Naive thymus-derived CD4-positive, alpha-beta T cell (primary cell): ENCODE measurements around the gene HPS6. TPM values are rescaled to one million over a fixed set of nuclear protein-coding genes. Genes with fewer than 3 reads are reported as not detected.
"Not testable (repeated sequence)": the region's sequence is repeated elsewhere in the genome, so short reads cannot be mapped to it uniquely, and the experiment has no call there.

Experiments used
- ATAC-seq: fragments of 150-1000 bp; cut with Tn5 transposase; 2 replicates; pipeline ENCODE4 v1.10.0; 2021; ENCODE audit warnings: mild to moderate bottlenecking, moderate library complexity
- CTCF ChIA-PET: fragments of 350-600 bp; sonication (Branson Sonifier 250); formaldehyde crosslinking; loops from one replicate; lab custom pipeline; 2021; ENCODE audit warnings: antibody characterized with exemption; lab: Charles Lee
- POLR2A ChIA-PET: fragments of 350-600 bp; sonication (Branson Sonifier 250); formaldehyde crosslinking; loops from one replicate; lab custom pipeline; 2021; ENCODE audit warnings: antibody characterized with exemption, inconsistent platforms; lab: Charles Lee
- DNase-seq, 9 donors: peaks; one replicate each; pipeline versions ENCODE4 v3.0.0 to v3.0.0-alpha.2; 2020 to 2022; ENCODE audit warnings: mixed read lengths in 1 of 9
- H3K27ac ChIP-seq: one replicate; pipeline ENCODE4 v1.7.0; 2013; ENCODE audit warnings: mild to moderate bottlenecking, low read depth, low read length, moderate library complexity
- H3K27me3 ChIP-seq, 2 donors: one replicate each; pipeline ENCODE4 v1.7.0; 2013; ENCODE audit warnings: low read length in 2 of 2, mild to moderate bottlenecking in 2 of 2, moderate library complexity in 2 of 2; ENCODE audit not compliant: control insufficient read depth in 2 of 2, insufficient read depth in 2 of 2
- H3K36me3 ChIP-seq, 3 experiments: 1 replicate in 2 of 3; 2 replicates in 1 of 3; pipeline ENCODE4 v1.7.0; 2013; ENCODE audit warnings: low read length in 3 of 3, mild to moderate bottlenecking in 3 of 3, moderate library complexity in 1 of 3; ENCODE audit not compliant: insufficient read depth in 3 of 3, control insufficient read depth in 2 of 3
- H3K4me1 ChIP-seq, 2 donors: one replicate each; pipeline ENCODE4 v1.7.0; 2013; ENCODE audit warnings: low read length in 2 of 2, mild to moderate bottlenecking in 2 of 2, moderate library complexity in 1 of 2; ENCODE audit not compliant: control insufficient read depth in 2 of 2, insufficient read depth in 2 of 2
- H3K4me3 ChIP-seq: 2 replicates; pipeline ENCODE4 v1.7.0; 2013; ENCODE audit warnings: mild to moderate bottlenecking, low read length
- H3K9me3 ChIP-seq, 3 experiments: 1 replicate in 2 of 3; 2 replicates in 1 of 3; pipeline ENCODE4 v1.7.0; 2013; ENCODE audit warnings: low read length in 3 of 3; ENCODE audit not compliant: control insufficient read depth in 2 of 3
- H3K27ac Mint-ChIP-seq, 9 donors: one replicate each; pipeline ENCODE4 v1.8.0; 2020 to 2022; ENCODE audit warnings: mixed read lengths in 9 of 9, mild to moderate bottlenecking in 8 of 9, moderate library complexity in 5 of 9, inconsistent platforms in 2 of 9
- H3K27me3 Mint-ChIP-seq, 5 donors: one replicate each; pipeline ENCODE4 v1.8.0; 2021 to 2022; ENCODE audit warnings: mixed read lengths in 5 of 5, mild to moderate bottlenecking in 1 of 5
- H3K36me3 Mint-ChIP-seq, 5 donors: one replicate each; pipeline ENCODE4 v1.8.0; 2020 to 2022; ENCODE audit warnings: mixed read lengths in 5 of 5, mild to moderate bottlenecking in 3 of 5, inconsistent platforms in 1 of 5
- H3K4me1 Mint-ChIP-seq, 7 donors: one replicate each; pipeline ENCODE4 v1.8.0; 2020 to 2022; ENCODE audit warnings: mixed read lengths in 7 of 7, mild to moderate bottlenecking in 3 of 7, inconsistent platforms in 1 of 7
- H3K4me3 Mint-ChIP-seq, 10 donors: one replicate each; pipeline ENCODE4 v1.8.0; 2020 to 2022; ENCODE audit warnings: mild to moderate bottlenecking in 10 of 10, mixed read lengths in 10 of 10, moderate library complexity in 6 of 10, inconsistent platforms in 2 of 10
- H3K9me3 Mint-ChIP-seq, 11 donors: one replicate each; pipeline ENCODE4 v1.8.0; 2020 to 2022; ENCODE audit warnings: mixed read lengths in 11 of 11, mild to moderate bottlenecking in 4 of 11, inconsistent platforms in 1 of 11, moderate library complexity in 1 of 11
- intact Hi-C, 2 donors: fragments of 100-400 bp; cut with micrococcal nuclease; formaldehyde crosslinking; loops; one replicate each; pipeline ENCODE4 v1.15.1; 2023
- polyA plus RNA-seq, 2 donors: library from polyadenylated mRNA; unstranded; fragments of 300-500 nt; fragmentation: Illumina TruSeq; gene quantifications; one replicate each; pipeline ENCODE4 v1.2.3, GENCODE V29; 2021
- total RNA-seq, 6 experiments: library from RNA in 5 of 6; stranded (reverse) in 5 of 6; gene quantifications; 1 replicate in 5 of 6; 2 replicates in 1 of 6; pipeline ENCODE4 v1.2.3 and lab custom pipeline; 2021 to 2026

The HPS6 gene
- total and polyA plus RNA-seq, 7 experiments from 2014 or later = 12.1 to 29.9 (median 20.9) TPM

- POLR2A ChIA-PET = interaction anchor here (0.7 to 2.5 kb wide), 10 partner anchors 11 to 361 kb away, joined by 3 to 16 read pairs (median 3); partner anchors contain the start of genes HPS6 and PPRC1
- peak overlapping the region; percentile 92 for H3K4me3 ChIP-seq
- ATAC-seq = peak; percentile 0
Observed at GRCh38 chr10:102054881-102055646, 10.1 kb upstream of the HPS6 start.

GRCh38 chr10:102055647-102056419, 9.3 kb upstream of the HPS6 start, which contains the start of gene ARMH3:
TSS of gene ARMH3 (minus strand) at chr10:102056173. CDS start at chr10:102040114, 16,059 bp downstream.
- peak; percentile 72 to 90 (median 87) for DNase-seq
- peaks cover 25 to 50% (median 42%) of the 10 kb centered on the region in 7 donors for H3K4me1 Mint-ChIP-seq
- ChIA-PET POLR2A (interaction anchor here (0.7 to 2.5 kb wide), 9 partner anchors 10 to 361 kb away, joined by 3 to 16 read pairs (median 3); partner anchors contain the start of genes HPS6 and PPRC1), CTCF (interaction anchor here (0.6 kb wide), 2 partner anchors 20 to 889 kb away, joined by 3 read pairs; no protein-coding TSS in a partner anchor)
- H3K27ac ChIP-seq = peak within 1 kb of the TSS; percentile 87
- peaks cover 0 to 3% (median 0%) of the 10 kb centered on the region in 5 donors for H3K36me3 Mint-ChIP-seq
- H3K36me3 ChIP-seq = peaks cover 0 to 5% (median 0%) of the 10 kb centered on the region in 3 experiments
- peak within 1 kb of the TSS; percentile 89 to 98 (median 94) for H3K4me3 Mint-ChIP-seq
- H3K27me3 Mint-ChIP-seq = no peaks in the 10 kb centered on the region
- H3K27ac Mint-ChIP-seq = peak within 1 kb of the TSS; percentile 76 to 97 (median 92)
- peak within 1 kb of the TSS; percentile 92 for H3K4me3 ChIP-seq
- no peaks in the 10 kb centered on the region for H3K27me3 ChIP-seq
- peaks cover 18 to 20% of the 10 kb centered on the region in 2 donors for H3K4me1 ChIP-seq
- no peaks in the 10 kb centered on the region for H3K9me3 ChIP-seq
- intact Hi-C loops = loop anchor here (1.0 to 10.0 kb wide), 16 partner anchors 9 to 1021 kb away; partner anchors contain the start of genes HPS6 (in 2 of the 2), NOLC1 (in 2 of the 2), OGA (in 2 of the 2) and ACTR1A (in 1 of the 2)
- ATAC-seq = peak; percentile 98
- H3K9me3 Mint-ChIP-seq = no peaks in the 10 kb centered on the region

More at GRCh38 chr10:102054881-102055646, 10.1 kb upstream of the HPS6 start:
- H3K4me1 Mint-ChIP-seq = peaks cover 25 to 52% (median 42%) of the 10 kb centered on the region in 7 donors
- intact Hi-C loops = loop anchor here (5.0 to 10.0 kb wide), 6 partner anchors 172 to 1020 kb away; partner anchors contain the start of genes BTRC (in 1 of the 2), C10orf95 (in 1 of the 2), ELOVL3 (in 1 of the 2) and KCNIP2 (in 1 of the 2)
- H3K36me3 Mint-ChIP-seq, H3K27me3 Mint-ChIP-seq, DNase-seq, H3K9me3 Mint-ChIP-seq, H3K27me3 ChIP-seq, H3K9me3 ChIP-seq, H3K36me3 ChIP-seq: not testable (repeated sequence)
- peak overlapping the region; percentile 89 to 98 (median 94) for H3K4me3 Mint-ChIP-seq
- H3K27ac Mint-ChIP-seq = peak overlapping the region; percentile 75 to 96 (median 92)
- CTCF ChIA-PET = interaction anchor here (0.7 to 1.2 kb wide), 2 partner anchors 12 to 14 kb away, joined by 3 to 4 read pairs; no protein-coding TSS in a partner anchor
- H3K4me1 ChIP-seq = peaks cover 18 to 20% of the 10 kb centered on the region in 2 donors
- peak overlapping the region; percentile 87 for H3K27ac ChIP-seq

- ChIA-PET CTCF (no interaction called here), POLR2A (no interaction called here)
- no peaks in the 10 kb centered on the region for H3K27me3 ChIP-seq
- intact Hi-C loops = loop anchor here (5.0 to 10.0 kb wide), 7 partner anchors 167 to 1025 kb away; partner anchors contain the start of genes ARL3 (in 1 of the 2), BTRC (in 1 of the 2), C10orf95 (in 1 of the 2) and ELOVL3 (in 1 of the 2)
- DNase-seq (no peak), ATAC-seq (no peak)
- Mint-ChIP-seq H3K27ac (no peak overlapping the region), H3K27me3 (no peaks in the 10 kb centered on the region), H3K9me3 (no peaks in the 10 kb centered on the region), H3K36me3 (peaks cover 0 to 3% (median 0%) of the 10 kb centered on the region in 5 donors), H3K4me1 (peaks cover 16 to 29% (median 24%) of the 10 kb centered on the region in 7 donors), H3K4me3 (no peak overlapping the region)
- peaks cover 0 to 5% (median 0%) of the 10 kb centered on the region in 3 experiments for H3K36me3 ChIP-seq
- no peak overlapping the region for H3K4me3 ChIP-seq
- no peaks in the 10 kb centered on the region for H3K9me3 ChIP-seq
- H3K4me1 ChIP-seq = peaks cover 5 to 9% of the 10 kb centered on the region in 2 donors
- no peak overlapping the region for H3K27ac ChIP-seq
Observed at GRCh38 chr10:102059987-102060386, 5.2 kb upstream of the HPS6 start.

GRCh38 chr10:102064503-102064867, 664 bp upstream of the HPS6 start:
- peaks cover 23 to 42% (median 35%) of the 10 kb centered on the region in 7 donors for H3K4me1 Mint-ChIP-seq
- H3K9me3 ChIP-seq = no peaks in the 10 kb centered on the region
- no peaks in the 10 kb centered on the region for H3K27me3 Mint-ChIP-seq
- DNase-seq (peak in 1 of 9 donors; percentile 2), ATAC-seq (no peak)
- intact Hi-C loops = loop anchor here (2.0 to 10.0 kb wide), 5 partner anchors 50 to 650 kb away; partner anchors contain the start of genes ACTR1A (in 2 of the 2), NPM3 (in 2 of the 2), SUFU (in 2 of the 2) and ARL3 (in 1 of the 2)
- H3K36me3 Mint-ChIP-seq = peaks cover 0 to 4% (median 0%) of the 10 kb centered on the region in 5 donors
- POLR2A ChIA-PET = no interaction called here
- CTCF ChIA-PET = no interaction called here
- peak overlapping the region; percentile 82 for H3K4me3 ChIP-seq
- peak overlapping the region; percentile 93 for H3K27ac ChIP-seq
- peak overlapping the region; percentile 85 to 97 (median 93) for H3K27ac Mint-ChIP-seq
- H3K36me3 ChIP-seq = peaks cover 0 to 6% (median 4%) of the 10 kb centered on the region in 3 experiments
- H3K4me3 Mint-ChIP-seq = peak overlapping the region; percentile 79 to 91 (median 86)
- H3K4me1 ChIP-seq = peaks cover 14 to 23% of the 10 kb centered on the region in 2 donors
- H3K27me3 ChIP-seq = no peaks in the 10 kb centered on the region
- H3K9me3 Mint-ChIP-seq = peaks cover 0 to 1% (median 0%) of the 10 kb centered on the region in 11 donors

- Histone ChIP-seq H3K27me3 (no peaks in the 10 kb centered on the region), H3K4me3 (peak overlapping the region; percentile 82), H3K4me1 (peaks cover 14 to 23% of the 10 kb centered on the region in 2 donors), H3K9me3 (no peaks in the 10 kb centered on the region), H3K27ac (peak overlapping the region; percentile 93), H3K36me3 (peaks cover 0 to 6% (median 4%) of the 10 kb centered on the region in 3 experiments)
- Mint-ChIP-seq H3K9me3 (peaks cover 0 to 1% (median 0%) of the 10 kb centered on the region in 11 donors), H3K4me1 (peaks cover 23 to 43% (median 36%) of the 10 kb centered on the region in 7 donors), H3K27me3 (no peaks in the 10 kb centered on the region), H3K27ac (peak overlapping the region in 8 of 9 donors; percentile 75 to 93 (median 84)), H3K36me3 (peaks cover 0 to 5% (median 0%) of the 10 kb centered on the region in 5 donors), H3K4me3 (peak overlapping the region; percentile 76 to 90 (median 88))
- CTCF ChIA-PET = no interaction called here
- ATAC-seq = peak; percentile 23
- POLR2A ChIA-PET = interaction anchor here (0.7 to 2.7 kb wide), 6 partner anchors 9 to 247 kb away, joined by 3 to 16 read pairs (median 3); partner anchors contain the start of genes ARMH3 and PPRC1
- peak in 5 of 9 donors; percentile 3 to 40 (median 11) for DNase-seq
- intact Hi-C loops = loop anchor here (1.0 to 10.0 kb wide), 11 partner anchors 8 to 649 kb away; partner anchors contain the start of genes ACTR1A (in 2 of the 2), ARMH3 (in 2 of the 2), NOLC1 (in 2 of the 2) and NPM3 (in 2 of the 2)
Observed at GRCh38 chr10:102065561-102066398, 631 bp downstream of the HPS6 start.
